Calu3 (cell line): Measurements from ENCODE around the gene SLC46A2. TPM values are rescaled to one million over a fixed set of nuclear protein-coding genes. Genes with fewer than 3 reads are reported as not detected.

Experiments
- BruUV-seq: library from RNA; stranded (reverse); fragments of 400-500 nt; replicated peaks from 2 replicates; lab custom pipeline; 2021; lab: Mats Ljungman, UMichigan
- CTCF ChIA-PET: fragments of 300-600 bp; sonication (Branson Sonifier 250); formaldehyde crosslinking; loops from one replicate; lab custom pipeline; 2022; ENCODE audit warnings: antibody characterized with exemption; lab: Charles Lee
- DNase-seq: peaks from one replicate; pipeline ENCODE4 v3.0.0; 2022
- H3K27ac Mint-ChIP-seq: one replicate; pipeline ENCODE4 v1.8.0; 2022; ENCODE audit warnings: mixed read lengths; ENCODE audit not compliant: unreplicated experiment
- H3K27me3 Mint-ChIP-seq: one replicate; pipeline ENCODE4 v1.8.0; 2022; ENCODE audit warnings: mixed read lengths; ENCODE audit not compliant: unreplicated experiment
- H3K36me3 Mint-ChIP-seq: one replicate; pipeline ENCODE4 v1.8.0; 2022; ENCODE audit warnings: mild to moderate bottlenecking, moderate library complexity, mixed read lengths; ENCODE audit not compliant: insufficient read depth, unreplicated experiment
- H3K4me1 Mint-ChIP-seq: one replicate; pipeline ENCODE4 v1.8.0; 2022; ENCODE audit warnings: mild to moderate bottlenecking, low read depth, mixed read lengths; ENCODE audit not compliant: unreplicated experiment
- H3K4me3 Mint-ChIP-seq: one replicate; pipeline ENCODE4 v1.8.0; 2022; ENCODE audit warnings: mild to moderate bottlenecking, low read depth, moderate library complexity, mixed read lengths; ENCODE audit not compliant: unreplicated experiment
- H3K9me3 Mint-ChIP-seq: one replicate; pipeline ENCODE4 v1.8.0; 2022; ENCODE audit warnings: low read depth, mixed read lengths; ENCODE audit not compliant: unreplicated experiment
- intact Hi-C: fragments of 100-400 bp; cut with micrococcal nuclease; formaldehyde crosslinking; loops from one replicate; pipeline ENCODE4 v1.10.0; 2022; ENCODE audit not compliant: unreplicated experiment
- total RNA-seq: library from RNA; stranded (reverse); gene quantifications from 2 replicates; pipeline ENCODE4 v1.2.3, GENCODE V29; 2022
- TF ChIP-seq, protein P1 (sequence below): fragments of 200-600 bp; IDR thresholded peaks from one replicate; pipeline ENCODE4 v1.8.0; 2022; ENCODE audit warnings: antibody characterized with exemption; ENCODE audit not compliant: unreplicated experiment

SLC46A2 gene
- total RNA-seq, 1 experiment from 2014 or later = not detected

DNA sequence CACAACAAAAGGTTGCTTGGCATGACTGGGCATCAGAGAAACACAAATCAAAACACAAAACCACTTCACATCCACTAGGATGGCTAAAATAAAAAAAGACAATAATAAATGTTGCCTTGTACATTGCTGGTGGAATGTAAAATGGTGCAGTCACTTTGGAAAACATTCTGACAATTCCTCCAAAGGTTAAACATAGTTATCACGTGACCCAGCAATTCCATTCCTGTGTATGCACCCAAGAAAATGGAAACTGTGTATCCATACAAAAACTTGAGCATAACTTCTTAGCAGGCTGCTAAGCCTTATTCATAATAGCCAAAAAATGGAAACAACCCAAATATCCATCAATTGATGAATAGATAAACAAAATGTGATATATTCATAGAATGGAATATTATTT is 10.2 kb upstream of the SLC46A2 start:
- H3K4me1 Mint-ChIP-seq = peaks cover 11% of the 10 kb centered on the region
- H3K27ac Mint-ChIP-seq = no peak overlapping the region
- H3K27me3 Mint-ChIP-seq = peaks cover 9% of the 10 kb centered on the region
- BruUV-seq = no TSS peak
- no peak for DNase-seq
- no peak overlapping the region for H3K4me3 Mint-ChIP-seq
- H3K9me3 Mint-ChIP-seq = no peaks in the 10 kb centered on the region
- intact Hi-C loops = loop anchor here (5.0 kb wide), 1 partner anchor 184 kb away; the partner anchor contains the start of gene INIP
- TF ChIP-seq, protein P1, sequence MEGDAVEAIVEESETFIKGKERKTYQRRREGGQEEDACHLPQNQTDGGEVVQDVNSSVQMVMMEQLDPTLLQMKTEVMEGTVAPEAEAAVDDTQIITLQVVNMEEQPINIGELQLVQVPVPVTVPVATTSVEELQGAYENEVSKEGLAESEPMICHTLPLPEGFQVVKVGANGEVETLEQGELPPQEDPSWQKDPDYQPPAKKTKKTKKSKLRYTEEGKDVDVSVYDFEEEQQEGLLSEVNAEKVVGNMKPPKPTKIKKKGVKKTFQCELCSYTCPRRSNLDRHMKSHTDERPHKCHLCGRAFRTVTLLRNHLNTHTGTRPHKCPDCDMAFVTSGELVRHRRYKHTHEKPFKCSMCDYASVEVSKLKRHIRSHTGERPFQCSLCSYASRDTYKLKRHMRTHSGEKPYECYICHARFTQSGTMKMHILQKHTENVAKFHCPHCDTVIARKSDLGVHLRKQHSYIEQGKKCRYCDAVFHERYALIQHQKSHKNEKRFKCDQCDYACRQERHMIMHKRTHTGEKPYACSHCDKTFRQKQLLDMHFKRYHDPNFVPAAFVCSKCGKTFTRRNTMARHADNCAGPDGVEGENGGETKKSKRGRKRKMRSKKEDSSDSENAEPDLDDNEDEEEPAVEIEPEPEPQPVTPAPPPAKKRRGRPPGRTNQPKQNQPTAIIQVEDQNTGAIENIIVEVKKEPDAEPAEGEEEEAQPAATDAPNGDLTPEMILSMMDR = no peak
- no peaks in the 10 kb centered on the region for H3K36me3 Mint-ChIP-seq
- CTCF ChIA-PET = no interaction called here

DNA sequence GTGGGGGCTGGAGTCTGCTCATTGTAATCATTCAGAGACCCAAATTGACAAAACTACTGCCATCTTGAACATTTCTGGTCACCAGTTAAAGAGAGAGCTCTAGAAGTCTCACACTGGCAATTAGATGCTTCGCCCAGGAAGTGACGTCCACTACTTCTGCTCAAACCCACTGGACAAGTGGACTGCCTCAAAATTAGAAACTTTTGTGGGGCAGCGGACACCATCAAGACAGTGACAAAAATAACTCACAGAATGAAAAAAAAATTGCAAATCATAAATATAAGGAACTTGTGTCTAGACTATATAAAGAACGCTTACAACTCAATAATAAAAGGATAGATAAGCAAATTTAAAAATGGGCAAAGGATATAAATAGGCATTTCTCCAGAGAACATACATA is 9.8 kb upstream of the SLC46A2 start:
- intact Hi-C loops = loop anchor here (5.0 kb wide), 1 partner anchor 183 kb away; the partner anchor contains the start of gene INIP

DNA sequence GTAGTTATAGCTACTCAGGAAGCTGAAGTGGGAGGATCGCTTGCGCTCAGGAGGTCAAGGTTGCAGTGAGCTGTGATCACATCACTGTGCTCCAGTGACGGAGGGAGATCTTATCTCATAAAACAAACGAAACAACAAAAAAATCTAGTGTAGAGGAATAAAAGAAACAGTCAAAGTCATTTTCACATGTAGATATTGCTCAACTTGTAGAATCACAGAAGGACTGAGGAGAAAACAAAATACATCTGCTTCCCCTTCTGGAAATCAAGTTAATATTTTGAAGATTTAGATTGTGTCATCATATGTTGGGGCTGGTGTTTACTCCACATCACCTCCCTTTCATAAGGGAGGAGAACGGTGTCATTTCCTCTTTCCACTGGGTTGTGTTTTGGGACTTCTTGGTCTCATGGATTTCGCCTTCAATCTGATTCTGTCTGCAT is 8.2 kb upstream of the SLC46A2 start:
- CTCF ChIA-PET = no interaction called here
- BruUV-seq = no TSS peak
- H3K4me3 Mint-ChIP-seq = no peak overlapping the region
- no peak for DNase-seq
- H3K4me1 Mint-ChIP-seq = peaks cover 11% of the 10 kb centered on the region
- no peak overlapping the region for H3K27ac Mint-ChIP-seq
- intact Hi-C loops = no loop called here
- H3K27me3 Mint-ChIP-seq = peaks cover 9% of the 10 kb centered on the region
- no peaks in the 10 kb centered on the region for H3K9me3 Mint-ChIP-seq
- H3K36me3 Mint-ChIP-seq = no peaks in the 10 kb centered on the region
- TF ChIP-seq, protein P1 = no peak

More for the DNA sequence above, 9.8 kb upstream of the SLC46A2 start:
- Mint-ChIP-seq H3K4me1 (peaks cover 11% of the 10 kb centered on the region), H3K27ac (no peak overlapping the region), H3K36me3 (no peaks in the 10 kb centered on the region), H3K27me3 (peaks cover 9% of the 10 kb centered on the region), H3K9me3 (no peaks in the 10 kb centered on the region), H3K4me3 (no peak overlapping the region)
- BruUV-seq = no TSS peak
- CTCF ChIA-PET = no interaction called here
- no peak for DNase-seq
- TF ChIP-seq, protein P1 = no peak

DNA sequence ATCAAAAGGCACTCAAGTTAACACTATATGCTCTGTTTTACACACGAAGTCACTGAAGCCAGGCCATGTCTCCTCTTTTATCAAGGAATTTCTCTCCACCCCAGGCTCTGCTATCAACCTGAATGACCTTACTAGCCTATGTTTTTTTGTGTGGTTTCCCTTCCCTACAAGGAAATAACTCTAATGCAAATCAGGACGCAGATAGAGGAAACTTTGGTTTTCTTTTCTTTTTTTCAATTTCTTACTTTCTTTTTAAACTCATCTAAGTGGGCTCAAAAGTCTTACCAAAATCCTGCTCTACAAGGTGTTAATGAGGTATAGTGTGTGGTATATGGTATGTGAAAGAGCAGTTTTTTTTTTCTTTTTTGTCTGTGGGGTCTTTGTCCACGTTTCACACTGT is 5.5 kb upstream of the SLC46A2 start:
- intact Hi-C loops = no loop called here

More for the DNA sequence above, 5.5 kb upstream of the SLC46A2 start:
- H3K4me1 Mint-ChIP-seq = no peaks in the 10 kb centered on the region
- no peaks in the 10 kb centered on the region for H3K36me3 Mint-ChIP-seq
- no peak overlapping the region for H3K27ac Mint-ChIP-seq
- BruUV-seq = no TSS peak
- CTCF ChIA-PET = no interaction called here
- TF ChIP-seq, protein P1 = no peak
- no peak for DNase-seq
- no peak overlapping the region for H3K4me3 Mint-ChIP-seq
- peaks cover 22% of the 10 kb centered on the region for H3K27me3 Mint-ChIP-seq
- H3K9me3 Mint-ChIP-seq = no peaks in the 10 kb centered on the region
